Transverse colon (tissue), 4 donors: ENCODE data around the gene UBE2G1. TPM values are rescaled to one million over a fixed set of nuclear protein-coding genes. Genes with fewer than 3 reads are reported as not detected.
"Not testable (repeated sequence)": the region's sequence is repeated elsewhere in the genome, so short reads cannot be mapped to it uniquely, and the experiment has no call there.

Experiments used
- DNase-seq: peaks from one replicate; pipeline ENCODE4 v3.0.0-alpha.2; 2019
- H3K27ac ChIP-seq, 4 donors: fragments of 200-600 bp; sonication (generic); 2 replicates each; pipeline ENCODE4 v1.5.1; 2016 to 2018; ENCODE audit warnings: inconsistent platforms in 4 of 4
- H3K27me3 ChIP-seq: fragments of 200-600 bp; sonication (generic); 2 replicates; pipeline ENCODE4 v1.5.1; 2017; ENCODE audit warnings: inconsistent platforms
- H3K36me3 ChIP-seq, 4 donors: fragments of 200-600 bp; sonication (generic); 2 replicates each; pipeline ENCODE4 v1.5.1; 2017 to 2019; ENCODE audit warnings: inconsistent platforms in 4 of 4
- H3K4me1 ChIP-seq, 4 donors: fragments of 200-600 bp; sonication (generic); 2 replicates each; pipeline ENCODE4 v1.5.1; 2017 to 2020; ENCODE audit warnings: inconsistent platforms in 4 of 4
- H3K4me3 ChIP-seq, 4 donors: fragments of 200-600 bp; sonication (generic); 1 replicate in 1 of 4; 2 replicates in 3 of 4; pipeline versions ENCODE4 v1.5.1 to v1.6.1; 2017 to 2019; ENCODE audit warnings: inconsistent platforms in 4 of 4
- H3K9me3 ChIP-seq, 2 donors: fragments of 200-600 bp; sonication (generic); 2 replicates each; pipeline ENCODE4 v1.5.1; 2017 to 2019; ENCODE audit warnings: inconsistent platforms in 2 of 2
- CTCF ChIP-seq, 5 experiments: fragments of 200-600 bp in 3 of 5; fragments of 450-650 bp in 2 of 5; sonication (generic) in 3 of 5; IDR thresholded peaks; 1 replicate in 2 of 5; 2 replicates in 3 of 5; pipeline ENCODE4 v1.5.1; 2016 to 2017; ENCODE audit warnings: antibody characterized with exemption in 5 of 5, inconsistent platforms in 3 of 5, mild to moderate bottlenecking in 2 of 5, moderate library complexity in 1 of 5
- EP300 ChIP-seq: sonication (generic); formaldehyde crosslinking; IDR thresholded peaks from one replicate; pipeline ENCODE4 v1.6.1; 2017; ENCODE audit warnings: antibody characterized with exemption, low read depth
- POLR2A ChIP-seq: fragments of 450-650 bp; IDR thresholded peaks from one replicate; pipeline ENCODE4 v1.6.1; 2016; ENCODE audit warnings: antibody characterized with exemption, mild to moderate bottlenecking, moderate library complexity
- POLR2AphosphoS5 ChIP-seq, 3 donors: sonication (generic); formaldehyde crosslinking; IDR thresholded peaks; one replicate each; pipeline ENCODE4 v1.6.1; 2016; ENCODE audit warnings: antibody characterized with exemption in 3 of 3
- WGBS, 2 donors: methylation state at CpG; one replicate each; pipeline ENCODE4 v1.1.5; 2018; ENCODE audit warnings: low coverage in 1 of 2; 5-methylcytosine and 5-hydroxymethylcytosine counted together
- in situ Hi-C, 4 donors: fragments of 200-750 bp; cut with MboI; loops; one replicate each; pipeline versions ENCODE4 v1.15.0 to v1.15.1; 2017; ENCODE audit warnings: low sequenced_read_pairs in 3 of 4, low pct_ligation_motif_present in 1 of 4, low pct_unique_long_range_greater_than_20kb in 1 of 4
- intact Hi-C: fragments of 100-400 bp; cut with DNase I; formaldehyde crosslinking; loops from one replicate; pipeline ENCODE4 v1.15.1; 2023; ENCODE audit warnings: low total_unique reads
- total RNA-seq, 4 donors: library from RNA; depleted of rRNA; stranded (reverse); fragments of >200 nt; gene quantifications; one replicate each; pipeline ENCODE4 v1.1.0, GENCODE V29; 2016

The UBE2G1 gene
- total RNA-seq, 4 donors from 2014 or later: 41.6 to 104 (median 53.0) TPM

- Histone ChIP-seq H3K4me1 (no peaks in the 10 kb centered on the region), H3K9me3 (no peaks in the 10 kb centered on the region), H3K36me3 (no peaks in the 10 kb centered on the region), H3K27ac (no peak overlapping the region), H3K27me3 (no peaks in the 10 kb centered on the region), H3K4me3 (no peak overlapping the region)
- TF ChIP-seq POLR2AphosphoS5 (IDR thresholded peaks at IDR 0.05) (no peak), CTCF (IDR thresholded peaks at IDR 0.05) (no peak), EP300 (no peak), POLR2A (no peak)
- intact Hi-C loops: no loop called here
- in situ Hi-C loops: no loop called here
- WGBS, 2 donors: 55 to 72% methylated on average over 5 to 7 of the region's 7 CpGs
- DNase-seq: no peak
These were observed 15.5 kb upstream of the UBE2G1 start for GRCh38 chr17:4381690-4382671.

- no peaks in the 10 kb centered on the region for H3K9me3 ChIP-seq
- TF ChIP-seq POLR2AphosphoS5 (IDR thresholded peaks at IDR 0.05): no peak
- TF ChIP-seq POLR2A: no peak
- TF ChIP-seq EP300: no peak
- no peak for TF ChIP-seq CTCF (IDR thresholded peaks at IDR 0.05)
- no peak for DNase-seq
- no peak overlapping the region for H3K4me3 ChIP-seq
- no peaks in the 10 kb centered on the region for H3K27me3 ChIP-seq
- no peaks in the 10 kb centered on the region for H3K36me3 ChIP-seq
- WGBS, 2 donors: 91 to 100% methylated on average over 1 of the region's 1 CpG
- H3K27ac ChIP-seq: no peak overlapping the region
- intact Hi-C loops: no loop called here
- no peaks in the 10 kb centered on the region for H3K4me1 ChIP-seq
- in situ Hi-C loops: no loop called here
These were observed 12.2 kb upstream of the UBE2G1 start for GRCh38 chr17:4378626-4379025.

GRCh38 chr17:4377247-4377646, 10.8 kb upstream of the UBE2G1 start:
- intact Hi-C loops, H3K4me1 ChIP-seq, in situ Hi-C loops, H3K4me3 ChIP-seq, H3K27ac ChIP-seq, H3K9me3 ChIP-seq, H3K27me3 ChIP-seq, H3K36me3 ChIP-seq: not testable (repeated sequence)
- peak; percentile 39 for DNase-seq
- WGBS, 2 donors: 67 to 81% methylated on average over 1 to 7 of the region's 7 CpGs

GRCh38 chr17:4375796-4376440, 9.4 kb upstream of the UBE2G1 start:
- intact Hi-C loops, H3K4me3 ChIP-seq, H3K9me3 ChIP-seq, DNase-seq, H3K36me3 ChIP-seq, H3K4me1 ChIP-seq, H3K27me3 ChIP-seq, in situ Hi-C loops: not testable (repeated sequence)
- 65 to 75% methylated on average over 8 to 14 of the region's 14 CpGs for WGBS, 2 donors
- peak overlapping the region in 1 of 4 donors; percentile 55 for H3K27ac ChIP-seq

- no peaks in the 10 kb centered on the region for H3K27me3 ChIP-seq
- WGBS, 2 donors: 60 to 64% methylated on average over 7 of the region's 7 CpGs
- peak; percentile 37 for DNase-seq
- H3K4me3 ChIP-seq: no peak overlapping the region
- in situ Hi-C loops (no loop called here), intact Hi-C loops (no loop called here)
- H3K9me3 ChIP-seq: no peaks in the 10 kb centered on the region
- no peak for TF ChIP-seq CTCF (IDR thresholded peaks at IDR 0.05)
- no peak for TF ChIP-seq POLR2AphosphoS5 (IDR thresholded peaks at IDR 0.05)
- no peak for TF ChIP-seq POLR2A
- TF ChIP-seq EP300: no peak
- H3K4me1 ChIP-seq: no peaks in the 10 kb centered on the region
- no peaks in the 10 kb centered on the region for H3K36me3 ChIP-seq
- H3K27ac ChIP-seq: peak overlapping the region in 2 of 4 donors; percentile 6 to 55
These were observed 8.7 kb upstream of the UBE2G1 start for GRCh38 chr17:4375039-4375748.
